A549 (cell line): Measurements from ENCODE around the gene GAS7.

ENCODE experiments used
- EP300 ChIP-seq, 2 experiments: fragments of >200 bp; sonication (Bioruptor Twin); formaldehyde crosslinking; IDR thresholded peaks; 2 replicates in 1 of 2; 3 replicates in 1 of 2; pipeline ENCODE4 v1.6.1; 2016 to 2017
- KDM5A ChIP-seq: fragments of 200-600 bp; sonication (generic); IDR thresholded peaks from 2 replicates; pipeline ENCODE4 v1.6.1; 2016; ENCODE audit warnings: antibody characterized with exemption, mild to moderate bottlenecking
- MAZ ChIP-seq: fragments of 150-350 bp; IDR thresholded peaks from 2 replicates; pipeline ENCODE4 v1.6.1; 2014; ENCODE audit warnings: antibody characterized with exemption, low read depth, low read length, borderline replicate concordance
- MYC ChIP-seq: IDR thresholded peaks from 2 replicates; pipeline ENCODE4 v1.6.1; 2012; ENCODE audit warnings: mild to moderate bottlenecking, inconsistent platforms, low read length, improper control_type of control experiment, borderline replicate concordance
- NFE2L2 ChIP-seq: fragments of 150-350 bp; conservative IDR thresholded peaks from 2 replicates; pipeline ENCODE4 v1.6.1; 2014; ENCODE audit warnings: low read length
- PHF8 ChIP-seq: fragments of 200-600 bp; sonication (generic); IDR thresholded peaks from 2 replicates; pipeline ENCODE4 v1.6.1; 2016; ENCODE audit warnings: low read depth, mild to moderate bottlenecking, antibody characterized with exemption, moderate library complexity, borderline replicate concordance
- POLR2A ChIP-seq: IDR thresholded peaks from 2 replicates; pipeline ENCODE4 v1.6.1; 2012; ENCODE audit warnings: mild to moderate bottlenecking, low read length
- RAD21 ChIP-seq, 2 experiments: fragments of >200 bp in 1 of 2; sonication (Bioruptor Twin) in 1 of 2; formaldehyde crosslinking in 1 of 2; IDR thresholded peaks in 1 of 2; conservative IDR thresholded peaks in 1 of 2; 2 replicates in 1 of 2; 3 replicates in 1 of 2; pipeline ENCODE4 v1.6.1; 2012 to 2018; ENCODE audit warnings: inconsistent platforms in 1 of 2
- RCOR1 ChIP-seq: fragments of 150-350 bp; IDR thresholded peaks from 2 replicates; pipeline ENCODE4 v1.6.1; 2014; ENCODE audit warnings: antibody characterized with exemption, low read length, low read depth
- SREBF2 ChIP-seq: fragments of 450-650 bp; IDR thresholded peaks from 2 replicates; pipeline ENCODE4 v1.6.1; 2014; ENCODE audit warnings: mild to moderate bottlenecking, moderate library complexity
- TP53 ChIP-seq: fragments of 250-450 bp; sonication (Bioruptor Pico); IDR thresholded peaks from 2 replicates; pipeline ENCODE4 v1.5.0; 2021; ENCODE audit warnings: mild to moderate bottlenecking, moderate library complexity
- TF ChIP-seq, protein P1 (sequence below): fragments of >200 bp; sonication (Bioruptor Twin); formaldehyde crosslinking; IDR thresholded peaks from 3 replicates; pipeline ENCODE4 v1.5.1; 2016
- TF ChIP-seq, protein P2 (sequence below): fragments of 250-450 bp; sonication (Bioruptor Pico); IDR thresholded peaks from 2 replicates; pipeline ENCODE4 v1.5.0; 2021; ENCODE audit warnings: mild to moderate bottlenecking, moderate library complexity, borderline replicate concordance

DNA sequence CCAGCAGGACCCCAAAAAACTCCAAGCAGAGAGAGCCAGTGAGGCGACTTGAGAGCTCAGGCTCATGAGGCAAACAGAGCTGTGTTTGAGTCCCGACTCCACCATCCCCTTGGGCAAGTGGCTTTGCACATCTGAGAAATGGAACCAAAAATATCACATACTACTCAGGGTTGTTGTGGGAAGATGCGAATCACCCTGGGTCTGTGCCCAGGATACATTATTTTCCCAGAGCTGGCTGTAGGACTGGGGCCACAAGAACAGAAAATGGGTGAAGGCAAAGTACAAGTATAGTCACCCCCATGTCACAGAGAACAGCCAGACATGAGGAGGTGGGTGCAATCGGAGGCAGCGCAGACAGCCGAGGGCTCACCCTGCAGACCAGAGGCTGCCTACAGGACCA, 127.3 kb downstream of the GAS7 start:
- TF ChIP-seq, protein P1, sequence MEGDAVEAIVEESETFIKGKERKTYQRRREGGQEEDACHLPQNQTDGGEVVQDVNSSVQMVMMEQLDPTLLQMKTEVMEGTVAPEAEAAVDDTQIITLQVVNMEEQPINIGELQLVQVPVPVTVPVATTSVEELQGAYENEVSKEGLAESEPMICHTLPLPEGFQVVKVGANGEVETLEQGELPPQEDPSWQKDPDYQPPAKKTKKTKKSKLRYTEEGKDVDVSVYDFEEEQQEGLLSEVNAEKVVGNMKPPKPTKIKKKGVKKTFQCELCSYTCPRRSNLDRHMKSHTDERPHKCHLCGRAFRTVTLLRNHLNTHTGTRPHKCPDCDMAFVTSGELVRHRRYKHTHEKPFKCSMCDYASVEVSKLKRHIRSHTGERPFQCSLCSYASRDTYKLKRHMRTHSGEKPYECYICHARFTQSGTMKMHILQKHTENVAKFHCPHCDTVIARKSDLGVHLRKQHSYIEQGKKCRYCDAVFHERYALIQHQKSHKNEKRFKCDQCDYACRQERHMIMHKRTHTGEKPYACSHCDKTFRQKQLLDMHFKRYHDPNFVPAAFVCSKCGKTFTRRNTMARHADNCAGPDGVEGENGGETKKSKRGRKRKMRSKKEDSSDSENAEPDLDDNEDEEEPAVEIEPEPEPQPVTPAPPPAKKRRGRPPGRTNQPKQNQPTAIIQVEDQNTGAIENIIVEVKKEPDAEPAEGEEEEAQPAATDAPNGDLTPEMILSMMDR = no peak
- TF ChIP-seq TP53 (CRISPR knock-in tag) (no peak), RAD21 (conservative IDR thresholded peaks at IDR 0.05 in 1 of 2, IDR thresholded peaks at IDR 0.05 in 1 of 2) (no peak), MYC (no peak), MAZ (no peak), SREBF2 (no peak), PHF8 (no peak), EP300 (IDR thresholded peaks at IDR 0.05) (no peak), RCOR1 (no peak), KDM5A (no peak), NFE2L2 (no peak), POLR2A (no peak)
- TF ChIP-seq, protein P2, sequence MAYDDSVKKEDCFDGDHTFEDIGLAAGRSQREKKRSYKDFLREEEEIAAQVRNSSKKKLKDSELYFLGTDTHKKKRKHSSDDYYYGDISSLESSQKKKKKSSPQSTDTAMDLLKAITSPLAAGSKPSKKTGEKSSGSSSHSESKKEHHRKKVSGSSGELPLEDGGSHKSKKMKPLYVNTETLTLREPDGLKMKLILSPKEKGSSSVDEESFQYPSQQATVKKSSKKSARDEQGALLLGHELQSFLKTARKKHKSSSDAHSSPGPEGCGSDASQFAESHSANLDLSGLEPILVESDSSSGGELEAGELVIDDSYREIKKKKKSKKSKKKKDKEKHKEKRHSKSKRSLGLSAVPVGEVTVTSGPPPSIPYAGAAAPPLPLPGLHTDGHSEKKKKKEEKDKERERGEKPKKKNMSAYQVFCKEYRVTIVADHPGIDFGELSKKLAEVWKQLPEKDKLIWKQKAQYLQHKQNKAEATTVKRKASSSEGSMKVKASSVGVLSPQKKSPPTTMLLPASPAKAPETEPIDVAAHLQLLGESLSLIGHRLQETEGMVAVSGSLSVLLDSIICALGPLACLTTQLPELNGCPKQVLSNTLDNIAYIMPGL (CRISPR knock-in tag) = no peak
